ENCODE results near the gene TBRG1.

DNA sequence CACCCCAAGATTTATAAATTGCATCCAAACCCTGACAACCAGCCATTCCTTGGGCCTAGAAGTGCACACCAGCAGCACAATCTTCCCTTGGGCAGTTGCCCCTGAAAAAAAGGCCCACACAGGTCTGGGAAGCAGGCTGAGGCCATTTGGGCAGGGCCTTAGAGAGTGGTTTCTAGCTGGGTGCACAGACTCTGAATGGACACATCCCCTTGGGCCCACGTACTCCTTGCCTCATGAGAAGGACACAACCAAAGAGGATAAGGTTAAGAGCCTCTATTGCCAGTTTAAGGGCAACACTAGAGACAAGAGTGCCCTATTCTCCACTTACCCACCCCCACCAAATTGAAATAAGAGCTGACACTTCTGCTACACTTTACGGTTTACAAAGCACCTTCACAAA is 12.4 kb upstream of the TBRG1 start:
- TF ChIP-seq, protein P1, sequence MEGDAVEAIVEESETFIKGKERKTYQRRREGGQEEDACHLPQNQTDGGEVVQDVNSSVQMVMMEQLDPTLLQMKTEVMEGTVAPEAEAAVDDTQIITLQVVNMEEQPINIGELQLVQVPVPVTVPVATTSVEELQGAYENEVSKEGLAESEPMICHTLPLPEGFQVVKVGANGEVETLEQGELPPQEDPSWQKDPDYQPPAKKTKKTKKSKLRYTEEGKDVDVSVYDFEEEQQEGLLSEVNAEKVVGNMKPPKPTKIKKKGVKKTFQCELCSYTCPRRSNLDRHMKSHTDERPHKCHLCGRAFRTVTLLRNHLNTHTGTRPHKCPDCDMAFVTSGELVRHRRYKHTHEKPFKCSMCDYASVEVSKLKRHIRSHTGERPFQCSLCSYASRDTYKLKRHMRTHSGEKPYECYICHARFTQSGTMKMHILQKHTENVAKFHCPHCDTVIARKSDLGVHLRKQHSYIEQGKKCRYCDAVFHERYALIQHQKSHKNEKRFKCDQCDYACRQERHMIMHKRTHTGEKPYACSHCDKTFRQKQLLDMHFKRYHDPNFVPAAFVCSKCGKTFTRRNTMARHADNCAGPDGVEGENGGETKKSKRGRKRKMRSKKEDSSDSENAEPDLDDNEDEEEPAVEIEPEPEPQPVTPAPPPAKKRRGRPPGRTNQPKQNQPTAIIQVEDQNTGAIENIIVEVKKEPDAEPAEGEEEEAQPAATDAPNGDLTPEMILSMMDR (IDR thresholded peaks at IDR 0.05): no peak
- TF ChIP-seq ZFX (IDR thresholded peaks at IDR 0.05; ENCODE audit: borderline replicate concordance): no peak
